ENCODE data around the gene GPR39.

GRCh38 chr2:132668189-132668823 lies 251.7 kb downstream of the GPR39 start:
- TF ChIP-seq CTCF (IDR thresholded peaks at IDR 0.05; ENCODE audit: insufficient read depth, low read length, poor library complexity, severe bottlenecking) (no peak), EZH2phosphoT487 (conservative IDR thresholded peaks at IDR 0.05; ENCODE audit: low read length) (no peak)
